HG03432 (cell line): ENCODE measurements around the gene METTL9.
"Not testable (repeated sequence)": the region's sequence is repeated elsewhere in the genome, so short reads cannot be mapped to it uniquely, and the experiment has no call there.

Source experiments
- ATAC-seq: cut with Tn5 transposase; IDR thresholded peaks from one replicate; pipeline ENCODE4 v1.9.1; 2021; ENCODE audit warnings: mild to moderate bottlenecking, moderate library complexity; ENCODE audit not compliant: unreplicated experiment

The METTL9 gene

DNA sequence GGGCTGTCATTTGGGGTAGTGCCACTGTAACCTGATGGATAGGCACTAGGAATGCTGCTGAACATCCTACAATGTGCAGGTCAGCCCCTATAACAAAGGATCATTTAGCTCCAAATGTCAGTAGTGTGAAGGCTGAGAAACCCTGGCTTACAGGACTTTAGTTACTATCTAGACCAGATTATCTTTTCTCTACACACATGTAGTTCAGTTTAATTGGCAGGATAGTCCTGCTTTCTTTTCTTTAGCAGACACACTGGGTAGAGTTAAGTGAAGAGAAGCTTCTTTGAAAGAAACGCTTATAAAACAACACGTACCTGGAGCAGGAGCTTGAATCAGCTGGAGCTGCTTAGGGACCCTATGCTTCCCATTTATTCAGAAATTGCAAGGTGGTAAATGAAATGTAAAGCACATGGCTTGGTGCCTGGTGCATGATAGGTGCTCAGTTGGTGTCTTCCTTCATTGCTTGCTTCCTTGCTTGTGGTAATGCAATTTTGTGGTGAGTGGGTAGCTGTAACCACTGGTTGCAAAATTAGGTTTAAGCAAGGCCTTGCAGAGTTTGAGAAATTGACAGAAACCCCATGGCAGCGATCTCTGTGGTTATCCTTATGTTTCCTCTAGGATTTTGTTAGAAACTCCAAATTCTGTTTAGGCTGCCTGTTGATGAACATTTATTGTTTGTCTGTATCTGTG is 9.4 kb downstream of the METTL9 start:
- no peak for ATAC-seq

DNA sequence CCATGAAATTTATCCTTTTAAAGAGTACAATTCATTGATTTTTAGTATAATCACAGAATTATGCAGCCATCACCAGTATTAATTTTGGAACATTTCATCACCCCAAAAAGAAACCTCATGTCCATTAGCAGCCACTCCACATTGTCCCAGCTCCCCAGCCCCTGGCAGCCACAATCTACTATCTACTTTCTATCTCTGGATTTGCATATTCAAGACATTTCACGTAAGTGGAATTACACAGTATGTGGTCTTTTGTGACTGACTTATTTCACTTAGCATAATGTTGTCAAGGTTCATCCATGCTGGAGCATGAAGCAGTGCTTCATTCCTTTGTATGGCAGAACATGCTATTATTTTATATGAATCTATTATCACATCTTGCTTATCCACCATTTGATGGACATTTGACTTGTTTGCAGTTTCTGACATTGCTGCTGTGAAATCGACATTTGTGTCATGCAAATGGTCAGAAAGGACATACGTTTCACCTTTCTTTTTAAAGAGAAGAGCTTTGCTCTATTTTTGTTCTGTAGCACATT is 10.7 kb downstream of the METTL9 start:
- ATAC-seq = no peak

DNA sequence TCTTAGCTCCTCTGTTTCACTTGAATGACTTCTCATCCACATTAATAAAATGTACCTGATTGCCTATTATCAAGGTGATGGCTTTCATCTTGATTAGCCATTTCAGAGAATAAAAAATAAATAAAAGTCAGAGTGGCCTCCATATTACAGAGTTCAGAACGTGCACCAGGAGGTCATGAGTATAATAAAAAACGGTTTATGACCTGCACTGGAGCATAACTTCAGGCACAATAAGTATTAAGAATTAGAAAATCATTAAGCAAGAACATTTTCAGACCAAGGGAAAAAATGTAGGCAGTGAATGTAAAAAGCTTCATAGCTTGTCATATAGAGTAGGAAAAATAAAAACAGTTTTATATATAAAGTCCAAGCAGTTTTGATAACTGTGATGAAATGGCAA is 11.4 kb downstream of the METTL9 start:
- no peak for ATAC-seq

DNA sequence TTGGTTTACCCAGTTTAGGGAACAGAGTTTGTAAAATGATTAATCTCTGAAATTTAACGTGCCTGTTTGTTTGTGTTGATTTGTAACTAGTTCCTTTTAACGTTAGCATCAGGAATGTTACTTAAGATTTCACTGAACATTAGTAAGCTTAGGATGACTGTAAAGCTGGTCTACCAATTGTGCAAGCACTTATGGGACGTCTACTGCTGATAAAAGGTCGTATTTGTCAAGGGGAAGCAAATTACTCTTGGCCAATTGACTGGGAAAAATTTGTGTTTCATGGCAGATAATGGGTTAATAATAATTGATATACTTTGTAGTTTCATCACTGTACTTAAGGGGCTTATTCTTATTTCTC is 11.8 kb downstream of the METTL9 start:
- no peak for ATAC-seq

GRCh38 chr16:21611556-21612384 is 12.4 kb downstream of the METTL9 start:
- no peak for ATAC-seq

DNA sequence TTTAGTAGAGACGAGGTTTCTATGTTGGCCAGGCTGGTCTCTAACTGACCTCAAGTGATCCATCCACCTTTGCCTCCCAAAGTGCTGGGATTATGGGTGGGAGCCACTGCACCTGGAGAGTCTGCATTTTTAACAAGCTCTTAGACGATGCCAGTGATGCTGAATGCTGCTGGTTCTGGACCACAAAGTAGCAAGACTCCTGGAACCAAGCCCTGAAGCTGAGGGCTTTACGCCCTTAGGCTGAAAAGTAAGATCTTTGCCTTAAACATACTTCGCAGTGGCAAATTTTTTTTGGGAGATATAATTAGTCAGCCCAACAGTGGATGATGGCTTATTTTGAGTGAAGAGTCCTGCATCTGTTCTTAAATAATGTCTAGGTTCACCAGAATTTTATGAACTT is 14.0 kb downstream of the METTL9 start:
- no peak for ATAC-seq

- no peak for ATAC-seq
These were observed 14.4 kb downstream of the METTL9 start for GRCh38 chr16:21613781-21614180.

DNA sequence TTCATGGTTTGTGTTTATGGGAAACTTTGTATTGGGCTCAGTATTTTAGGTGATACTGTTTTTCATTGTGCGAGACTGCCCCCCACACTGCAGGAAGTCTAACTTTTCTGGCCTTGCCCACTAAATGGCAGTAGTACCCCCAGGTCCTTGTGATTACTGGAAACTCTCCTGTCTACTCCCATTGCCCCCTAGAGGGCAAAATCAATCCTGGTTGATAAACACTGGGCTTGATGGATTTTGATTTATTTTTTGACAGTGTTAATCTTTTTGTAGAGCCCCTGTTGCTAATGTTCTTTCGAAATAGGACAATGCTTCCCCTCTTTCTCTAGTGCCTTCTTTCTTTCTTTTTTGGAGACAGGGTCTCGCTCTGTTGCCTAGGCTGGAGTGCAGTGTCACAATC is 15.5 kb downstream of the METTL9 start:
- no peak for ATAC-seq

DNA sequence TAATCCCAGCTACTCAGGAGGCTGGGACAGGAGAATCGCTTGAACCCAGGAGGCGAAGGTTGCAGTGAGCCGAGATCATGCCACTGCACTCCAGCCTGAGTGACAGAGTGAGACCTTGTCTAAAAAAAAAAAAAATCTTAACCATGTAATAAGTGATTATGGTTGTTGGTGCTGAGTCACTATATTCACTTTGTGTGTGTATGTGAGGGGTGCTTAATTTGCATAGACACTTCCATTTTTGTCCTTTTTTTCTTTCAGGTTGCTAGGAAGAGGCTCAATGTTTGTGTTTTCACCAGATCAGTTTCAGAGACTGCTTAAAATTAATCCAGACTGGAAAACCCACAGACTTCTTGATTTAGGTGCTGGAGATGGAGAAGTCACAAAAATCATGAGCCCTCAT is 18.2 kb downstream of the METTL9 start:
- ATAC-seq = no peak

GRCh38 chr16:21618281-21618680 is 18.9 kb downstream of the METTL9 start:
- ATAC-seq = no peak

GRCh38 chr16:21619765-21620425 is 20.5 kb downstream of the METTL9 start:
- no peak for ATAC-seq

DNA sequence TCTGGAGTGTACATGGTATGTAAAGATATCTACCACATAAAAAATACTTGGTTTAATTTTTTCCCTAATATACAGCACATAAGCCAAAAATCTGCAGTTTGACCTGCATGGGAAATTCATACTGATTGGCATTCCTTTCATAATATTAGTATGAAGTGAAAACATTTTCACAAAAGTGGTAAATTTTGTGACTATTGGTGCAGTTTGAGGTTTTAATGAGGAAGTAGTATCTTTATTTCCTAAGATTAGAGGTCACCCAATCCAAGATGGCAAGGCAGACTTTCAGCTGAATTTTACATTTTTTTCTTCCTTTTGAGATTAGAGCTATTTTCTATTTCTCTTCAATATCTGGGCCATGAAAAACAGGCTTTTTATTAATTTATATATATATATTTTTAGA is 21.2 kb downstream of the METTL9 start:
- no peak for ATAC-seq

DNA sequence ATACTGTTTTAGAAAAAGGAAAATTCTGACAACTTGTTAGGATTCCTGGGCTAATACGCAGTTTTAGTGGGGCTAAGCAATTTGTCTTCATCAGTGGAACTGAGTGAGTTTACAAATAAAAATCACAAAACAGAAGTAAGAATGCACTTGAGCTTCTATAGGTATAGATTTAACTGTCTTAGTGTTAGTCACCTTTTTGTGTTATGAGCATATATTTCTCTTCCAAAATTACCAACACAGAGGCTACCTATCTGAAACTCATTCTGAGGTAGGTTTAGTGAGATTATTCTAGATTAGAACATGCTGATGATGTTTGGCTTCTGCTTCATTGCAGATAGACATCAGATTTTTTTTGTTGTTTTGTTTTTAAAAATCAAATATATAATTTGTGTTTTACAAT is 23.2 kb downstream of the METTL9 start:
- no peak for ATAC-seq

DNA sequence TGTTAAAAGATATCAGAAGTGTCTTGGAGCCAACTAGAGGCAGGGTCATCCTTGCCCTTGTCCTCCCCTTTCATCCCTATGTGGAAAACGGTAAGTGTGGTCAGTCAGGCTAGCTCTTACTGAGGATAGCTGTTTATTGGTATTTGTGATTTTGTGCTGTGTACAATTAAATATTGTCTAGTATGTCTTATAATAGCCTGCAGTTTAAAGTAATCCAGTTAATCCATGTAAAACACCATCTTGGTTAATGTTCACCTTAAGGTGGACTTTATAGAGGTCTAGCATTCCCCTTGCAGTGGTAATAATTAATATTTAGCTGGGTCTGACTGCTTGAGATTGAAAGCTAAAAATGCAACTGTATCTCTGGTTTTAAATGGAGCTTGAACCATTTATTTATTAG is 25.6 kb downstream of the METTL9 start:
- ATAC-seq = no peak

- no peak for ATAC-seq
These were observed 27.4 kb downstream of the METTL9 start for GRCh38 chr16:21626659-21627277.

DNA sequence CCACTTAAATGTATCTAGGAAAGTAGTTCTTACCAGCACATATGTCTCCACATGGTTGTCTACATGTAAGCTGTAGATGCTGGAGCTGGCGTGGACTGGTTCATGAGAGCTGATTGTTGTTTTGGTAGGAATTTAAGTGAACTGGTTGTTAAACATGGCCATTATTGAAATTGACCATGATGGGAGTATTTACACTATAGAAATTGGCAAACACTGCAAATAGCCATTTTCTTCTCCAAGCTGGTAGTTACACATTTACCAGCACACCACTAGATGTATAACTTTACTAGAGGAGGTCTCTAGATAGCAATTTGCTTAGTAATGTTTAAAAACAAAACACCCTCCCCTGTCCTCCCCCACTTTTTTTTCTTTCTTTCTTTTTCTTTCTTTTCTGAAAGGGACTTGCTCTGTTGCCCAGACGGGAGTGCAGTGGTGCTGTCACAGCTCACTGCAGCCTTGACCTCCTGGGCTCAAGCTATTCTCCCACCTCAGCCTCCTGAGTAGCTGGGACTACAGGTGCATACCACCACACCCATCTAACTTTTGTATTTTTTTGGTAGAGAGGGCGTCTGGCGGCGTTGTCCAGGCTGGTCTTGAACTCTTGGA is 28.8 kb downstream of the METTL9 start:
- no peak for ATAC-seq

- ATAC-seq = no peak
These were observed 29.4 kb downstream of the METTL9 start for GRCh38 chr16:21628772-21629171.

GRCh38 chr16:21629616-21630539 is 30.5 kb downstream of the METTL9 start:
- not testable (repeated sequence) for ATAC-seq

DNA sequence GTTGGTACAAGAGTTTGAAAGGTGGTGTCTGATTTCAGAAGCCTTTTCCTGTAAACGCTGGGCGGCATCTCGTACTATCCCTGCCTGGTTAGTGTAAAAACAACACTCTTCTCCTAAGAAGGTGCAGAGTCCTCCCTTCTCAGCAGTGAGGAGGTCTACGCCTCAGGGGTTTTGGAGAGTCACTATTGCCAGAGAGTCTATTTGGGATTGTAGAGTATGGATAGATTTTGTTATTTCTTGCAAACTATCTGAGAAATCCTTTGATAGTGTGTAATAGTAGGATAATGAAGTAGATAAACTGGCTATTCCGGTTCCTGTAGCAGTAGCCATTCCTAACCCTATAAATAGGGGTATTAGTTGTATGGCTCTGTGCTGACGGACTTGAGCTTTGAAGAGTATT is 31.5 kb downstream of the METTL9 start:
- ATAC-seq = not testable (repeated sequence)

DNA sequence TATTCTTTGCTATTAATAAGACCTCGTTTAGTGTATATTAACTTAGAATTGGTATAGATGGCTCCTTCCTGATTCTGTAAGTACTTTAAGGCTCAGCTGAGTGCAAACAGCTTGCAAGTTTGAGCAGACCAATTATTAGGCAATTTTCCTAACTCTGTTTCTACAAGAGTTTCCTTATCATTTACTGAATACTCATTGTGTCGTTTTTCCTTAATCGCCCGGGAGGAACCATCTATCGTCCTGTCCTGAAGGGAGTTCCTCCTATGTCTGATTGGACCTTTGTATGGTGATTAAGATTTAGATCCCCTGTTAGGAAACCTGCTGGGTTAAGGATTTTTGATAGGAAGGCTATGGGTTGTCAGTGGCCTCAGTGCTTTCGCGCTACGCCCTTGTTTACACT is 32.0 kb downstream of the METTL9 start:
- ATAC-seq = not testable (repeated sequence)
